A549 (cell line): ENCODE results near the gene KIF13A. TPM values are rescaled to one million over a fixed set of nuclear protein-coding genes. Genes with fewer than 3 reads are reported as not detected.

Experiments
- ATAC-seq, 2 experiments: fragments of 200-7000 bp in 1 of 2; fragments of >200 bp in 1 of 2; cut with Nextera tagmentation in 1 of 2; cut with Tn5 transposase in 1 of 2; 3 replicates each; pipeline versions ENCODE4 v1.8.0 to v1.9.1; 2018 to 2020; ENCODE audit warnings: mild to moderate bottlenecking in 1 of 2, moderate library complexity in 1 of 2
- CTCF ChIA-PET: fragments of 300-600 bp; sonication (Branson Sonifier 250); formaldehyde crosslinking; extraction: SDS; loops from one replicate; lab custom pipeline; 2021; ENCODE audit warnings: antibody characterized with exemption, inconsistent platforms; lab: Yijun Ruan, JAX
- POLR2A ChIA-PET: fragments of 350-600 bp; formaldehyde crosslinking; extraction: SDS; loops from one replicate; lab custom pipeline; 2021; ENCODE audit warnings: antibody characterized with exemption, inconsistent platforms; lab: Yijun Ruan, JAX
- DNase-seq, 2 experiments: peaks; one replicate each; pipeline versions ENCODE4 v3.0.0 to v3.0.0-alpha.2; 2011 to 2016; ENCODE audit warnings: low read depth in 1 of 2, low spot score in 1 of 2
- FAIRE-seq: peaks from 2 replicates; lab custom pipeline; 2011; peaks lifted over from hg19 to GRCh38; lab: Jason Lieb, UNC
- H3K27ac ChIP-seq, 2 experiments: fragments of >200 bp; sonication (Bioruptor Twin); formaldehyde crosslinking; 3 replicates each; pipeline ENCODE4 v1.5.1; 2016 to 2017
- H3K4me1 ChIP-seq: fragments of >200 bp; sonication (Bioruptor Twin); formaldehyde crosslinking; 3 replicates; pipeline ENCODE4 v1.6.1; 2016
- H3K4me2 ChIP-seq: fragments of >200 bp; sonication (Bioruptor Twin); formaldehyde crosslinking; 3 replicates; pipeline ENCODE4 v1.6.1; 2016
- H3K4me3 ChIP-seq: fragments of >200 bp; sonication (Bioruptor Twin); formaldehyde crosslinking; 3 replicates; pipeline ENCODE4 v1.5.1; 2016
- H3K9me3 ChIP-seq: fragments of >200 bp; sonication (Bioruptor Twin); formaldehyde crosslinking; 3 replicates; pipeline ENCODE4 v1.6.1; 2016
- BHLHE40 ChIP-seq: IDR thresholded peaks from 2 replicates; pipeline ENCODE4 v1.6.1; 2012; ENCODE audit warnings: low read depth, low read length, inconsistent platforms
- CBX2 ChIP-seq: fragments of 200-600 bp; sonication (generic); IDR thresholded peaks from 2 replicates; pipeline ENCODE4 v1.6.1; 2016; ENCODE audit warnings: low read depth, mild to moderate bottlenecking, borderline replicate concordance
- CBX8 ChIP-seq: fragments of 200-600 bp; sonication (generic); IDR thresholded peaks from 2 replicates; pipeline ENCODE4 v1.6.1; 2016
- CEBPB ChIP-seq, 2 experiments: fragments of >200 bp in 1 of 2; sonication (Bioruptor Twin) in 1 of 2; formaldehyde crosslinking in 1 of 2; IDR thresholded peaks; 2 replicates each; pipeline ENCODE4 v1.6.1; 2012 to 2016
- EHMT2 ChIP-seq: fragments of 200-600 bp; sonication (generic); IDR thresholded peaks from 2 replicates; pipeline ENCODE4 v1.6.1; 2016; ENCODE audit warnings: antibody characterized with exemption, low read depth, mild to moderate bottlenecking, moderate library complexity
- EP300 ChIP-seq, 2 experiments: fragments of >200 bp; sonication (Bioruptor Twin); formaldehyde crosslinking; IDR thresholded peaks; 2 replicates in 1 of 2; 3 replicates in 1 of 2; pipeline ENCODE4 v1.6.1; 2016 to 2017
- ESRRA ChIP-seq: fragments of 150-350 bp; IDR thresholded peaks from 2 replicates; pipeline ENCODE4 v1.6.1; 2014; ENCODE audit warnings: mild to moderate bottlenecking, low read length, borderline replicate concordance
- HEYL ChIP-seq: fragments of 250-450 bp; sonication (Bioruptor Pico); IDR thresholded peaks from 2 replicates; pipeline ENCODE4 v1.8.0; 2021; ENCODE audit warnings: mild to moderate bottlenecking, moderate library complexity
- HOXA7 ChIP-seq: fragments of 250-450 bp; sonication (Bioruptor Pico); IDR thresholded peaks from 2 replicates; pipeline ENCODE4 v1.5.0; 2020; ENCODE audit warnings: mild to moderate bottlenecking, moderate library complexity
- HOXB5 ChIP-seq: fragments of 250-450 bp; sonication (Bioruptor Pico); IDR thresholded peaks from 2 replicates; pipeline ENCODE4 v1.5.0; 2020; ENCODE audit warnings: mild to moderate bottlenecking, moderate library complexity
- JUN ChIP-seq, 2 experiments: fragments of >200 bp; sonication (Bioruptor Twin); formaldehyde crosslinking; IDR thresholded peaks; 2 replicates in 1 of 2; 3 replicates in 1 of 2; pipeline ENCODE4 v1.6.1; 2016 to 2017
- JUNB ChIP-seq: fragments of >200 bp; sonication (Bioruptor Twin); formaldehyde crosslinking; IDR thresholded peaks from 2 replicates; pipeline ENCODE4 v1.6.1; 2016
- MAX ChIP-seq: IDR thresholded peaks from 2 replicates; pipeline ENCODE4 v1.6.1; 2012
- MYC ChIP-seq: IDR thresholded peaks from 2 replicates; pipeline ENCODE4 v1.6.1; 2012; ENCODE audit warnings: mild to moderate bottlenecking, inconsistent platforms, low read length, improper control_type of control experiment, borderline replicate concordance
- PHF8 ChIP-seq: fragments of 200-600 bp; sonication (generic); IDR thresholded peaks from 2 replicates; pipeline ENCODE4 v1.6.1; 2016; ENCODE audit warnings: low read depth, mild to moderate bottlenecking, antibody characterized with exemption, moderate library complexity, borderline replicate concordance
- POLR2A ChIP-seq: IDR thresholded peaks from 2 replicates; pipeline ENCODE4 v1.6.1; 2012; ENCODE audit warnings: mild to moderate bottlenecking, low read length
- POLR2AphosphoS2 ChIP-seq: conservative IDR thresholded peaks from 2 replicates; pipeline ENCODE4 v1.6.1; 2012; ENCODE audit warnings: low read length, improper control_type of control experiment, inconsistent platforms
- REST ChIP-seq: fragments of 200-600 bp; sonication (generic); IDR thresholded peaks from 2 replicates; pipeline ENCODE4 v1.6.1; 2016; ENCODE audit warnings: antibody characterized with exemption, mild to moderate bottlenecking, moderate library complexity
- RFX5 ChIP-seq: fragments of 450-650 bp; IDR thresholded peaks from 2 replicates; pipeline ENCODE4 v1.7.1; 2014; ENCODE audit warnings: antibody characterized with exemption, mild to moderate bottlenecking, moderate library complexity
- RNF2 ChIP-seq: fragments of 200-600 bp; sonication (generic); IDR thresholded peaks from 2 replicates; pipeline ENCODE4 v1.6.1; 2016; ENCODE audit warnings: low read depth, mild to moderate bottlenecking, antibody characterized with exemption, moderate library complexity, borderline replicate concordance
- SMC3 ChIP-seq: fragments of >200 bp; sonication (Bioruptor Twin); formaldehyde crosslinking; IDR thresholded peaks from 3 replicates; pipeline ENCODE4 v1.6.1; 2018; ENCODE audit warnings: inconsistent platforms
- SREBF2 ChIP-seq: fragments of 450-650 bp; IDR thresholded peaks from 2 replicates; pipeline ENCODE4 v1.6.1; 2014; ENCODE audit warnings: mild to moderate bottlenecking, moderate library complexity
- USF2 ChIP-seq: fragments of 450-650 bp; IDR thresholded peaks from 2 replicates; pipeline ENCODE4 v1.6.1; 2014; ENCODE audit warnings: antibody characterized with exemption
- ZC3H11A ChIP-seq: fragments of 450-650 bp; IDR thresholded peaks from 2 replicates; pipeline ENCODE4 v1.6.1; 2014; ENCODE audit warnings: antibody characterized with exemption, mild to moderate bottlenecking
- WGBS: methylation state at CpG from one replicate; pipeline ENCODE4 v1.1.6; 2017; ENCODE audit errors: missing lambda C conversion rate; 5-methylcytosine and 5-hydroxymethylcytosine counted together
- polyA plus RNA-seq, 4 experiments: library from polyadenylated mRNA; depleted of rRNA in 3 of 4; stranded (reverse); fragments of >200 nt; fragmentation: RNase III in 1 of 4; extraction: RNeasy Plus Mini Kit Qiagen cat#74134 plus additional on column Dnase treatment in 1 of 4; gene quantifications; 2 replicates in 3 of 4; 3 replicates in 1 of 4; pipeline ENCODE4 v1.2.3, GENCODE V29; 2011 to 2017

KIF13A gene
- polyA plus RNA-seq, 2 of the 4 experiments (the other 2 are of a cell fraction) = 30.2 to 39.4 TPM

- TF ChIP-seq PHF8 (no peak), ESRRA (no peak), CBX8 (no peak), RNF2 (no peak), JUNB (no peak), REST (no peak), HOXA7 (no peak), HOXB5 (CRISPR knock-in tag) (no peak)
- TF ChIP-seq, all 56 proteins: peak for 0
- ATAC-seq (peak in 1 of 2 experiments; percentile 36; a peak in 3 of 6 replicates), FAIRE-seq (no peak), DNase-seq (no peak)
- peak overlapping the region in 1 of 2 experiments; percentile 41; a peak in 1 of 6 replicates for H3K27ac ChIP-seq
- WGBS = 95% methylated on average over 5 of the region's 5 CpGs
- ChIA-PET CTCF (interaction anchor here (0.7 to 1.2 kb wide), 2 partner anchors 13 to 14 kb away, joined by 3 read pairs; no protein-coding TSS in a partner anchor), POLR2A (no interaction called here)
- H3K4me3 ChIP-seq = no peak overlapping the region
- no peak overlapping the region for H3K4me2 ChIP-seq
- no peaks in the 10 kb centered on the region for H3K9me3 ChIP-seq
- H3K4me1 ChIP-seq = peaks cover 48% of the 10 kb centered on the region
Measured at GRCh38 chr6:17967668-17968518, 19.5 kb downstream of the KIF13A start.

- H3K27ac ChIP-seq = no peak overlapping the region
- ATAC-seq (no peak), FAIRE-seq (no peak), DNase-seq (no peak)
- CTCF ChIA-PET = no interaction called here
- no peak overlapping the region for H3K4me2 ChIP-seq
- peaks cover 40% of the 10 kb centered on the region for H3K4me1 ChIP-seq
- POLR2A ChIA-PET = no interaction called here
- H3K4me3 ChIP-seq = no peak overlapping the region
- H3K9me3 ChIP-seq = no peaks in the 10 kb centered on the region
- WGBS = 97% methylated on average over 2 of the region's 2 CpGs
- TF ChIP-seq EHMT2 = no peak
- no peak for TF ChIP-seq CBX2
- no peak for TF ChIP-seq REST
- TF ChIP-seq SMC3 = no peak
- no peak for TF ChIP-seq PHF8
- TF ChIP-seq HOXB5 (CRISPR knock-in tag) = no peak
- no peak for TF ChIP-seq POLR2A
Measured at GRCh38 chr6:17966451-17966850, 21.0 kb downstream of the KIF13A start.

GRCh38 chr6:17965397-17965796, 22.0 kb downstream of the KIF13A start:
- H3K27ac ChIP-seq = no peak overlapping the region
- DNase-seq (no peak), ATAC-seq (no peak), FAIRE-seq (no peak)
- TF ChIP-seq RFX5 = no peak
- no peak for TF ChIP-seq JUN (IDR thresholded peaks at IDR 0.05)
- TF ChIP-seq ZC3H11A = no peak
- no peak for TF ChIP-seq USF2
- no peak for TF ChIP-seq MAX
- TF ChIP-seq BHLHE40 = no peak
- TF ChIP-seq POLR2AphosphoS2 = no peak
- TF ChIP-seq SREBF2 = no peak
- TF ChIP-seq MYC = no peak
- TF ChIP-seq HEYL = no peak
- TF ChIP-seq EP300 (IDR thresholded peaks at IDR 0.05) = no peak
- TF ChIP-seq RNF2 = no peak
- TF ChIP-seq CEBPB (IDR thresholded peaks at IDR 0.05) = no peak
- ChIA-PET CTCF (interaction anchor here (0.6 kb wide), 1 partner anchor 216 kb away, joined by 3 read pairs; no protein-coding TSS in a partner anchor), POLR2A (no interaction called here)
- no peak overlapping the region for H3K4me2 ChIP-seq
- no peaks in the 10 kb centered on the region for H3K9me3 ChIP-seq
- peaks cover 31% of the 10 kb centered on the region; the same call in 2 of the 3 replicates for H3K4me1 ChIP-seq
- no peak overlapping the region for H3K4me3 ChIP-seq
